GM23338 (cell line): ENCODE data around the gene ACOX3.
"Not testable (repeated sequence)": the region's sequence is repeated elsewhere in the genome, so short reads cannot be mapped to it uniquely, and the experiment has no call there.

Experiments used
- CTCF ChIP-seq, 2 experiments: fragments of 200-600 bp in 1 of 2; sonication (generic) in 1 of 2; conservative IDR thresholded peaks; 2 replicates each; pipeline versions ENCODE4 v1.5.1 to v1.6.1; 2016 to 2017; ENCODE audit warnings: antibody characterized with exemption in 2 of 2, low read depth in 2 of 2, mild to moderate bottlenecking in 2 of 2, moderate library complexity in 1 of 2
- EZH2 ChIP-seq: fragments of 200-600 bp; sonication (generic); IDR thresholded peaks from one replicate; pipeline ENCODE4 v1.8.0; 2017; ENCODE audit warnings: antibody characterized with exemption, mild to moderate bottlenecking, low read depth; ENCODE audit not compliant: unreplicated experiment
- REST ChIP-seq: IDR thresholded peaks from one replicate; pipeline ENCODE4 v1.6.1; 2018; ENCODE audit warnings: antibody characterized with exemption; ENCODE audit not compliant: unreplicated experiment

- not testable (repeated sequence) for TF ChIP-seq REST; CTCF (conservative IDR thresholded peaks at IDR 0.05; ENCODE audit: low read depth in 2 of 2); EZH2
Measured at GRCh38 chr4:8341281-8341680, 99.2 kb downstream of the ACOX3 start.
